Umbilical cord (tissue), 2 donors: Measurements from ENCODE around the gene RDH5. TPM values are rescaled to one million over a fixed set of nuclear protein-coding genes. Genes with fewer than 3 reads are reported as not detected.

ENCODE experiments used
- DNase-seq: peaks from one replicate; pipeline ENCODE4 v3.0.0-alpha.2; 2015; ENCODE audit warnings: low spot score
- total RNA-seq: library from RNA; depleted of rRNA; stranded (reverse); fragments of >200 nt; gene quantifications from one replicate; pipeline ENCODE4 v1.2.3, GENCODE V29; 2014; ENCODE audit warnings: low replicate concordance; ENCODE audit not compliant: insufficient read depth

Gene RDH5
- total RNA-seq, 1 donor from 2014 or later = 42.9 TPM

DNA sequence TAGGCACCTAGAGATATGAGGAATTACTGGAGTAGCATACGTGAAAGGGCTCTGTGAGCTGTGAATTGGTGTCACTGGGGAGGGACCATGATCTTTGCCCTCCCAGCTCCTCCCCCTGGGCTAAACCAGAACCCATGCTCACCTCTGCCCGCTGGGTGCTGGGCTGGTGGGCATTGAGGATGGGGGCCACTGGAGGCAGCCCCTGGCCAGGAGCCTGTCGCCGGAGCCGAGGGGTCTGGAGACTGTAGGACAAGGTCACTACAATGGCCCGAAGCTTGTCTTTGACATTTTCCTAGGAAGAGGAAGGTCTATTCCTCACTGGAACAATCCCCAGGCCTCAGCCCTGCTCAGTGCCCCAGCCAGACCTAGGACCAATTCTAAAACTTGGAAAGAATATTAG lies 24.1 kb upstream of the RDH5 start:
- DNase-seq = no peak

DNA sequence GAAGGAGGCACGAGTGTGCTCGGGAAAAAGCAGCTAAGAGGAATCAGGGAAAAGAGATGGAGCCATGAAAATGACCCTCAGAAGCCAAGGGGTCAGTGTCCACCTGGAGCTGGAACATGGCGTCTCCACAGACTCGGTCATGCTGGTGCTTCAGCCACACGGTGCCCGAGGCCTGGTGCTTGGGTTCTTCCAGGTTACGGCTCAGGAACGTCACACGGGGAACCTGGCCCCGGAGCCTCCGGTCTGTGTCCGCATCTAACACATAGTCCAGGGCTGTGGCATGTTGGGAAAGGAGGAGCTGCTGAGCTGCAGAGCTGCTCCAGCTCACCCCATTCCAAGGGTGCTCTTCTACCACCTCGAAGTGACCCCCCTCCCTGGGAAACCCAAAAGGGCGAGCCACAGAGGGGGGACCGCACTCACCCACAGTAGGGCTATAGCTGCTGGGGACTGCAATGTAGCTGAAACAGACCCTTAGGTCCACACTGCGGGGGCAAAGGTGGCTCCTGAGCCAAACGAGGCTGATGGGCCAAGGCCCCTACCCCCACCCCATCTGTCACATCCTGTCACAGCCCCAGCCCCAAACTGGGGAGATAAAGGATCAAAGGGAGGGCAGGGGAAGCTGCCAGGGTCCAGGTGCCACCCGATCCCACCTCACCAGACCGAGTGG lies 23.3 kb upstream of the RDH5 start:
- DNase-seq = no peak

DNA sequence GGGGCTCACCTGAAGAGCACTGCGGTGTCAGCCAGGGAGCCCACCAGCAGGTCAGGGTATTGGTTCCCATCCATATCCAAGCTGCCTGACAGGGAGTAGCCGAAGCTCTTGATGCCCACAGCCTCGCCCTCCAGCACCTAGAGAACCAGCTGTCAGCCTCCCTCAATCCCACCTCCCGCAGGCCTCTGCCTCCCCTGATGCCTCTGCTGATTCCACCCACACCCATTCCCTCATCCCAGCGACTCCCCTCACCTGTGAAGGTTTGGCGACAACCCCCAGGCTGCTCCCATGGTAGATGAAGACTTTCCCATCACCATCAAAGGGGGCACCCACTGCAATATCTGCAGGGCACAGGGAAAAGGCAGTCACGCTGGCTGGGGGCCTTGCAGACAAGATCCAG lies 22.5 kb upstream of the RDH5 start:
- no peak for DNase-seq

DNA sequence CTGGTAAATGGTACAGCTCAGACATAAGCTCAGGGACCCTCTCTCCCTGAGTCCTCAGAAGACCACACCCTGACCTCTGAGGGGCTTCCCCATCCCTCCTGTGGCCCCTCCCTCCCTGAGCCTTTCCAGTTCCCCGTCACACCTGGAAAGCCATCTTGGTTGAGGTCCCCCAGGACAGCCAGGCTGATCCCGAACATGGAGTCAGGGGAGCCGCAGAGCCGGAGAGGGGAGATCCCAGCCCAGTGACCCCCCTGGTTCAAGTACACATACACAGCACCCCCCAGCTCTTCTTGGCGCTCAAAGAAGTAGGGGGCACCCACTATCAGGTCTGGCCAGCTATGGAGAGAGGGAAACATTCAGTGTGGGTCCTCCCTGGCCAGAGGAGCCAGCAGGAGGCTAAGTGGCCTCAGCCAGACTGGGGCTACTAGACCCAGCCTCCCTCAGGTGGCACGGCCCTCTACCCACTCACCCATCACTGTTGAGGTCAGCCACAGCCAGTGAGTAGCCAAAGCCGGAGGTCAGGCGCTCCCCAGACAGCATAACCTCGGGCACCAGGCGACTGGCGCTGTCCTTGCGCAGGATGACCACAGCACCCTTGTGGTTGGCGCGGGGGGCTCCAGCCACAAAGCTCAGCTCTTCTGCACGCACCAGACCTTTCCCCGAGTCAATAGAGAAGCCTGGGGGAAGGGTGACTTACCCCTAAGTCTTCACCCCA lies 21.8 kb upstream of the RDH5 start:
- DNase-seq = no peak

DNA sequence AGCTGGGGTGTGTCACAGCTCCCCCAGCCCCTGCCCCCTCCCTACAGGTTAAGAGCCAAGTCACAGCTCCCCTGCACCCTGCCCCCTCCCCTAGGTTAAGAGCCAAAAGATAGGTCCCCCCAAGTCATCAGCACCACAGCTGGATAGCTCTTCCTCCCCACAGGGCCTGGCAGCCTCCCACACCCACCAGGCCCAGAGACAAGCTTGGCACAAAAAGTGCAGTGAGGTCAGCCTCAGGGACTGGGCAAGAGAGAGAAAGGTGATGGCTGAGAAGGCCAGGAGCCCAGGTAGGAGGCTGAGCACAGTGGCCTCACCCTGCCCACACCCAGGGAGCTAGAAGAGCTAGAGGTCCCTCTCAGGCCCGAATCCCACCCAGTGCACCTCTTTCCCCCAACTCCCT lies 21.2 kb upstream of the RDH5 start:
- no peak for DNase-seq

DNA sequence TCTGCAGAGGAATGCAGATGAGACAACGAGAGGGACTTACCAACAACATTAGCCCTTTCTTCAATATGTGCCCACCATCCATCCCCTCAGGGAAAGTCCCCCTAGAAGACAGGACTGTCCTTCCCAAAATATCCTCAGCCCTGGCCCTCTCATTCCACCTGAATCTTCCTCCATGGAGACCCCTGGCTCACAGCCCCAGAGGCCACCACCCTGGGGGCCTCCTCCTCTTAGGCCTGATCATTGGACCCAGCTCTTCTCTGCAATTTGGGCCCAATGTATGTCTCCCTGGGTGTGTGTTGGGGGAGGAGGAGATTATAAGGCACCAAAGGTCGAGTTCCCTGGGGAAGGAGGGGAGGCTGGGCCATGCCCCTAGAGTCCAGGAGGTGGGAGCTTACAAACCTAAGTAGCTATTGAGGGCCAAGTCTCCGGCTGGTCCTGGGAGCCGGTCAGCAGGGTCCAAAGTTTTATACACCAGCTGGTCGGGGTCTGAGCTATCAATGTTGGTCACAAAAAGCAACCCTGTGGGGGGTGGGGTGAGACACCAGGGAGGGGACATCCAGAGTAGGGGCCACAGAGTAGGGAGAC lies 20.6 kb upstream of the RDH5 start:
- no peak for DNase-seq

DNA sequence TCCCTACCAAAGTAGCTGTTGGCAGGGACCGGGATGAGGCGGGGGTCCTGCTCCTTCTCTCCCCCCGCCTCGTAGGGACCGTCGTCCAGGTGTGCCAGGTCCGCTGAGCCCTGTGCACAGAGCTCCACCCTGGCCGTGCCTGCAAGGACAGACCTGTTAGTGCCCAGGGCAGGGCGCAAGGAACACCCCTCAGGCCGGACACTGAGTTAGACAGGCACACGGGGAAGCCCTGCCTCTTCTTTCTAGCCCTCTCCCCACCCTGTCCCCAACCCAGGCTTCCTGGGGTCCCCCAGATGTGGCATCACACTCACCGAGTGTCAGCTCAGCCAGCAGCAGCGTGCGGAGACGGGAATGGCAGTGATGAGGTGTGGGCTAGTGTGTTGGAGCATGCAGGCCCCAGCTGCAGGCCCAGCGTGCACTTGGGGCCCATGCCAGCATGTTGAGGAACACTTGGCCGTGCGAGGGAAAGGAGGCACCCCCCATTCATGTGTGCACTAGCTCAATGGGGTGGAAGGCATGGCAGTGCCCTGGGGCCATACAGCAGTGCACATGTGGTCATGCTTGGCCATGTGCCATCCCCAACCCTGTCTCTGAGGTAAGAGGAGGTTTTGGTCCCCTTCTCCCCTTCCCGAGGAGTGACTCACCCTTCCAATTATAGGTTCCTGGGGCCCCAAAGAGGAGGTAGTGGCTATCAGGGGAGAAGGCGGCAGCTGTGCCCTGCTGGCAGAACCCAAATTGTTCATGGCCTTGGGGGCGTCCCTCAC lies 19.8 kb upstream of the RDH5 start:
- no peak for DNase-seq

DNA sequence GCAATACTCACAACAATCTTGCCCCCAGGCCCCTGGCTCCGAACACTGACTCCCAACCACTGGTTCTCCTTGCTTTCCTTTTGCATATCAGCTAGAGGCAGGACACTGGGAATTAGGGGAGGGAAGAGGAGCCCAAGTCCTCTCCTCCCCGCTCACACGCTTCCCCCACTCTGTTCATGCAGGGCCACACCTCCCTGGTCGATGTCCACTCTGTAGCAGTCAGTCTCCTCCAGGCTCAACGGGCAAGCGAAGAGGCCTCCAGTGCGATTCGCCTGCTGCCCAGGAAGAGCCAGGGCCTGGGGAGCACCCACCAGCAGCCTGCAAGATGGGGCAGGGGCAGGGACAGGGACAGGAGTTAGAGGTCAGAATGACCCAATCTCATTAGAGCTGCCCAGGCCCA lies 17.3 kb upstream of the RDH5 start:
- no peak for DNase-seq

DNA sequence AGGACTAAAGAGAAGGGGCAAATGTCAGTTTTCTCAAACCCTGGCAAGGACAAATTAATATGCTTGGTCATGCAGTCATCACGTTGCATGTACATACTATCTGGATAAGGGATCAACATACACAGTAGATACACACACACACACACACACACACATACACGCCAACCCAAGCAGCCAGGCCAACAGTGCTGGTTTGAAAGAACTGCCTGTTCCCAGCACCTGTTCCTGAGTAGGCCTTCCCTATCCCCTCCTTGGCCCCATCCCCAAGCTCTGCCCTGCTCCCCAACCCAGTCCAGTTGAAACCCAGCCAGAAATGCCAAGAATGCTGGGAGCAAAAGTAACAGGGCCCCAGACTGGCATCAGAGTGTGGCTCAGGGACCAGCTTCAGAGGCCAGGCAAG lies 16.9 kb upstream of the RDH5 start:
- no peak for DNase-seq

DNA sequence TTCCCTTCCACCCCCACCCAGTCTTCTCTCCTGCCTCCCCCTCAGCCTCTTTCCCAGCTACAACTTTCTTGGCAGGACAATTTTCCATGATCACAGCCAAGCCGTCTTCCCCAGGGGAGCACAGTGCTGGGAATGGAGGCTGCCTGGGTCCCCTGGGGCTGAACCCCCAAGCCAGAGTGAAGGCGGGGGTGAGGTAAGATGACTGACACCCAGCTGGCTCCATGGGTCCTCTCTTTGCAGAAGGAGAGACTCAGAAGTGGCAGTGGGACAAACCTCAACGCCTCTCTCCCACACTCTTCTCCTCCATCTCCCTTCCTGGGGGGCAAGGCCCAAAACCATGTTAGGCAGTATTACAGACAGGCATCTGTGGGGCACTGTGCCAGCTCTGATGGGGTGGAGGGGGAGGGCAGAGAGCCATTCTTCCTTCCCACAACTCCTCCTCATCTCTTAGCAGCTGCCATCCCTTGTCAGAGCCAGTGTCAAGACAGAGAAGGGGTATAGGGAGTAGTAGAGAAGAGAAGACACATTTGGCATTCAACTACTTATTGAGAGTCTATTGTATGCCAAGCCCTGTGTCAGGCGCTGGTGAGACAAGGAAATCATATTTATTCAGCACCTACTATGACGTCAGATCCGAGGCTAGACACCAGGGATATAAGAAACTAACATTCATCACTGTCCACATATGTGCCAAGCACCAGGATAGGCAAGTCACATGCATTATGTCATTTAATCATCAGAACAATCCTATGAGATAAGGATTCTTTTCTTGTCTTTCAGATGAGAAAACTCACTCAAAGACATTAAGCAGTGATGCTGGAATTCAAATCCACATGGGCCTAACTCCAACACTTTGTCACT lies 16.1 kb upstream of the RDH5 start:
- no peak for DNase-seq

DNA sequence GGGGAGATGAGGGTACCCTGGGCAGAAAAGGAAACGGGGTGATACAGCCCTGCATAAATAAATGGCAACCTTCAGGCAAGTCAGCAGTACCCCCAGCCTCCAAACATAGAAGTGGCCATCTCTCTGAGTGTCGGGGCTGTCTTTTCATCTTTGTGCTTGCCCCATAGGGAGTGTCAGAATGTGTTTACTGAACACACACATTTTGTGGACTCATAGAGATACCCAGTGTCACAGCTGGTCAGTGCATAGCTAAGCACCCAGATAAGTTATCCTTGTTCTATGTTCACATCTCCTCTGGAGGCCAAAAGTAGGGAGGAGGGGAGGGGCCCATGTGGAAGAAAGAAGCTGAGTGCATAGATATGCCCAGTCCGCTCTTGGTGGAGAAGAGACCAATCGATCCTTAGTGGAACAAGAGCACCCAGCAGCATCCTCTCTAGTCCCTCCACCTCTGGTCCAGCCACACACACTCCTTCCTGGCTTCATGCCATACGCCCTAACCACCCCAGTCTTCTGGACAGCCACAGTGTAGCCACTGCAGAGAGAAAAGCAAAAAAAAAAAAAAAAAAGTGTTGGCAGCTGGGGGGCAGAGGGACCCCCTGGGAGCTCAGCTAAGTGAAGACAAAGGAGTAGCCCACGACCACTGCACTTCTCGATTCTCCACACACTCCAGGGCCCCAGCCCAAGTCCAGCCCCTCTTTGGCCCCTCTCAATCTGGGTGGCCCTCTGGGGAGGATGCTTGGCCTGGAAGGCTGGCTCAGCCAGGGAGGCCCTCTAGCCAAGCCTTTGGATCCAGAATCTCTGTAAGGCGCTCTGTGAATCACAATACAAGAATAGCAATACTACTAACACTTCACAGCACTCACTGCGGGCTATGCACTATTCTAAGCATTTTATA lies 15.1 kb upstream of the RDH5 start:
- DNase-seq = no peak

DNA sequence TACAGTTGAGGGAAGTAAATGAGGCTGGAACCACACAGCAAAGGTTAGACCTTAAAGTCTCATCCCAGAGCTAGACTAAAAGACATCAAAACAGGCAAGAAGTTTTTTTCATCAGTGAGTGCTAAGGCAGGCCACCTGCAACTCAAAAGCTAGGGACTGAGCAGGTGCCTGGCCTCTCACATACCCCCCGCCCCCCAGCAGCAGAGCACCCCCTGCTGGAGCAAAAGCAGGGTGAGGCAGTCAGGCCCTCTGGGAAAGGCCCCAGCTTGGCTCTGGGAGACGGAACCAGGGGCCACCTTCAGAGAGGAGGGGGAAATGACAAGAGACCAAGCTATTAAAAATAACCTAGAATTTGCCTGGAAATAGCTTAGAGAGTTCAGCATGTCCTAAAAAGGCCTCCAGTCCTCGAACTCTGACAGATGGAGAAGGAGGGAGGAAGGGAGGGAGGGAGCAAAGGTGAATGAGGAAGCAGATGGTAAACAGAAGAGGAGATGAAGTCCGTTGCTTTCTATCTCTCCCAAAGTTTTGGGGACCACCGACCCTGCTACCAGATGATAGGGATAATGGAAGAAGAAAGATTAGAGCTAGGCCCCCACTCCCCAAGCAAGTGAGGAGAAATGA lies 14.3 kb upstream of the RDH5 start:
- DNase-seq = no peak

DNA sequence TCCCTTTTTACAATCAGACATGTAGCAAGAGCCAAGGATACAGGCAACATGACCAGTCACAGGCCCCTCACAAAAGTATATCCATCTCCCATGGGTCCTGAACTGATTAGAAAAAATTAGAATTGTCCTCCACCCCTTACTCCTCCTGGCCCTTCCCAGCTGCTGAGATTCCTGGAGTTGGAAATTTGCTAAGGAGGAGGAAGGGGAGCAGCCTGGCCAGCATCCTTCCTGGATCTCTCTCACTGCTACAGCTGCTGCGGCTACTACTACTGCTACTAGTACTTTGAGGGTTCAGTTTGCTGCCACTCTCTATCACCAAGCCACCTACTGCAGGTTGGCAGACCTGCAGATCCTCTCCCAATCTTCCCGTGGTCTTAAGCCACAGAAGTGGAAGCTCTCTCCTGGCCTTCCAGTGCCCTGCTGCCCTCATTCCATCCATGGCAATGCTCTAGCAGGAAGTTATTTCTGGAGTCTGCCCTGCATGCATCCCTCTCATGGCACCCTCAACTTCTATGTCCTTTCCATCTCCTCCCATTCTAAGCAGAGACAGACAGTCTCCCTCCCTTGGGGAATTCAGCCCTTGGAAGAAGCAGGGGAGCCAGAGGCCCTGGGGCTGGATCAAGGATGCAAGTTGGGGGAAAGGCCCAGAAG lies 13.5 kb upstream of the RDH5 start:
- no peak for DNase-seq

DNA sequence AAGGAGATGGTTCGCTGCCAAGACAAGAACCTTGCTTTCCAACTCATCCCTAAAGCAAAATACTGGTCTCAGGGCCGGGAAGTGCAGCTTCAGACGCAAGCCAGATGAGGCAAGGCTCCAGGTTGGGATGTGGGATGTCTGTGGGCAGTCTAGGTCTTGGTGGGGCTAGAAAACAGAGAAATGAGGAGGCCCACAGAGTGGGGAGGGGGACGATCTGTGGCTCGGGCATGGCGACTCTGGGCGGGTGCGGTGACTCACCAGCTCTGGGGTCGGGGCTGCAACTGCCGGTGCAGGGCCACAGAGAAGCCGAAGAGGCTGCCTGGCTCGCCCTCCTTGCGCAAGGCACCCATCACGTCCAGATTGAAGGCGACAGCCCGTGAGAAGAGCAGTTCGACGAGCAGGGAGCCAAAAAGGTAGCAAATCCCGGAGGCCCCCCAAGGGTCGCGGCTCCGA lies 12.9 kb upstream of the RDH5 start:
- DNase-seq = no peak

DNA sequence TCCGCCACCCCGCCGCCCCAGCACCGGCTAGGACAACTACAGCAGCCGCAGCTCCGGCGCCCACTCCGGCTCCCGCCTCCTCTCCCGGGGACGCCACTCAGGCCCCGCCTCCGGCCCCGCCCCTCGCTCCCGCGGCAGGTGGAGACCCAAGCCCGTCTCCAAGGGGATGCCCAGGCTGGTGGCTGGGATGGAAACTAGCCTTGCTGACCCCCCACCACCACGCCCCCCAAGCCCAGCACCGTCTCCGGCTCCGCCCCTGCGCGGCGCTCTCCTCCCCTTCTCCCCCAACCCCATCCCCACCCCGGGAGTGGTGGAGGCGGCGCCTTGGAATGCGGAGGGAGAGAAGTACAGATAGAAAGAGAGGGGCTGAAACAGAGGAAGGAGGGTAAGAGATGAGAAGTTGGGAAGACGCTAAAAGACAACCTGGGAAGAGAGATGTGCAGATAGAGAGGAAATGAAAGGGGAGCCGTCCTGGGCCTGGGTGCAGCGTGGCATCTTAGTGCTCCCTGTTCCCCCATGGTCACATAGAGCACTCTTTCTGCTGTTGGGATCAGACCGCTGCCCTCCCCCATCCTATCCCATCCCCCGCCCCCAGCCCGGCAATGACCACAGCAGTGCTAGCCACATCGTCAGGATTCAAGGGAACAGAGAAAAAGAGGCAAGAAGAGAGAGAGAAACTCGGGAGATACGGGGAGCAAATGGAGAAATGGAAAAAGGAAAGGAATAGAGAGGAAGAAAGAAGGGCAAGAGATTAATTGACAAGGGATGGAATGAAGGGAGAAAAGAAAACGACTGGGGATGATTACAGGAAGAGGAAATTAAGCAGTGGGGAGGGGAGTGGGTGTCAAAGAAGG lies 12.1 kb upstream of the RDH5 start, which contains the start of gene ITGA7:
ITGA7 (minus strand) TSS at position 64 of the 854 bp plus-strand sequence. CDS start 222 bp downstream, outside the sequence.
- peak; percentile 39 for DNase-seq

DNA sequence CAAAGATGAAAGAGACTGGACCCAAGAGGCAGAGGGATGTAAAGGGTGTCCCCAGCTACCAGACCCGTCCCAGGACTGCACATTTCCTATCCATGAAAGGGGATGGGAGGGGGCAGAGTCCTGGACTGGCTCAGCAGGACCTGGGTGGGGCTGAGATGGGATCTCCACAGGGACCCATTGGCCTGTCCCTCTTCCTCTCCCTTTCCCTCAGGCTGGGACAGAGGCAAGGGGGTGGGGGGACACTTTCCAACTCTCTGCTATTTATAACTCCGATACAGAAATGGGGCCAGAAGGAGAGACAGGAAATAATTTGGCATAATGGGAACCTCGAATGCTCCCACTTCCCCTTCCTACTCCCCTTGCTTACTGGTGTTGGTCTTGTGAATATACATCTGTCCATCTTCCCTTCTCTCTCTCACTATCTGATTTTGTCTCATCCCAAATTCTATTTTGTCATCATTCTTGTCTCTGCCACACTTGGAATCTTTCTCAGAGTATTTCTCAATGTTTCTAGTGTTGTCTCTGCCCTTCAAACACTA lies 11.4 kb upstream of the RDH5 start:
- no peak for DNase-seq

DNA sequence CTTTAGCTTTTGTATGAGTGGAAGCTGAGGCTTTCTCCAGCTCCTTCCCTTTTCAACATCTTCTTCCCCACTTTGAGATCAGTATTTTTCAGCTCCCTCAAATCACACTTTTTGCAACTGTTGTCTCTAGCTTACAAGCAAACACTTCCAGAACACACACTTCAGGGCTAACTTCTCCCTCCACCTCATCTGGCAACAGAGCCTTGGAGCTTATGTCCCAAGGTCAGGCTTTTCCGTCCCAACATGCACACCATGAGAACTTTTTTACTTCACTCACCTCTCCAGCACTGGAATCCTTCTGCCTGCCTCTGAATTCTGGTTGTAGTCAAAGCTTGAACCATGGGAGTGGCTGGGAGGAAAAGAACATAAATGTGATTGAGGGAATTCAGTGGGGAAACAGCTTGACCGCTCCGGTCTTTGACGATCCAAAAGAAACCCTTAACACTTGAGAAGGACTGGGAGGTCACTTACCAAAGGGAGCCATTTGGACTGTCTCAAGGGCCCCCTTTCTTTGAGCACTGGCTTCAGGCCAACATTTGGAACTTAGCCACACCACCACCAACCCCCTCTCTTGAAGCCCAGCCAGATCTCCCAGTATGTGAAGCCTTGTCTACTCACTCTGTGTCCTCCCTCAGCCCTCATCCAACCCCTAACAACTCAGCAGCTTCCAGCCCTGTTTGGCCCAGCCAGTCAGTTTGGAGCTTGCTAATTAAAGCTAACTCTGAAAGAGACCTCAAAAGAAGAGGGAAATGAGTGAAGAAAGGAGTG lies 8.2 kb upstream of the RDH5 start:
- DNase-seq = no peak
